Endothelial cell (in vitro differentiated cells): Measurements from ENCODE around the gene FAM20C. TPM values are rescaled to one million over a fixed set of nuclear protein-coding genes. Genes with fewer than 3 reads are reported as not detected.

ENCODE experiments used
- DNase-seq: peaks from one replicate; pipeline ENCODE4 v3.0.0; 2021; ENCODE audit warnings: low spot score
- H3K27ac Mint-ChIP-seq: one replicate; pipeline ENCODE4 v1.8.0; 2021; ENCODE audit warnings: mixed read lengths, inconsistent platforms; ENCODE audit not compliant: unreplicated experiment
- H3K27me3 Mint-ChIP-seq: one replicate; pipeline ENCODE4 v1.8.0; 2021; ENCODE audit warnings: mild to moderate bottlenecking, moderate library complexity, mixed read lengths, inconsistent platforms; ENCODE audit not compliant: unreplicated experiment
- H3K36me3 Mint-ChIP-seq: one replicate; pipeline ENCODE4 v1.8.0; 2021; ENCODE audit warnings: mild to moderate bottlenecking, low read depth, mixed read lengths, inconsistent platforms; ENCODE audit not compliant: unreplicated experiment
- H3K4me1 Mint-ChIP-seq: one replicate; pipeline ENCODE4 v1.8.0; 2021; ENCODE audit warnings: mild to moderate bottlenecking, mixed read lengths, inconsistent platforms; ENCODE audit not compliant: unreplicated experiment
- H3K4me3 Mint-ChIP-seq: one replicate; pipeline ENCODE4 v1.8.0; 2021; ENCODE audit warnings: mild to moderate bottlenecking, mixed read lengths, inconsistent platforms; ENCODE audit not compliant: unreplicated experiment
- H3K9me3 Mint-ChIP-seq: one replicate; pipeline ENCODE4 v1.8.0; 2021; ENCODE audit warnings: mixed read lengths, inconsistent platforms; ENCODE audit not compliant: unreplicated experiment
- CTCF ChIP-seq: fragments of 200-600 bp; sonication (generic); IDR thresholded peaks from one replicate; pipeline ENCODE4 v1.5.0; 2021; ENCODE audit warnings: antibody characterized with exemption; ENCODE audit not compliant: unreplicated experiment
- total RNA-seq: library from RNA; stranded (reverse); fragmentation: NEBNext Ultra II Directional; extraction: Animal tissue kit (Norgen Biotek cat#: 25700); gene quantifications from one replicate; pipeline ENCODE4 v1.2.1, GENCODE V29; 2021; ENCODE audit not compliant: unreplicated experiment

The FAM20C gene
- total RNA-seq, 1 donor from 2014 or later = 3.1 TPM

GRCh38 chr7:184294-185264 lies 7.8 kb upstream of the FAM20C start:
- TF ChIP-seq CTCF = no peak
- Mint-ChIP-seq H3K4me3 (no peak overlapping the region), H3K9me3 (no peaks in the 10 kb centered on the region), H3K4me1 (no peaks in the 10 kb centered on the region), H3K27me3 (peaks cover 15% of the 10 kb centered on the region), H3K27ac (no peak overlapping the region), H3K36me3 (no peaks in the 10 kb centered on the region)
- DNase-seq = no peak

- H3K9me3 Mint-ChIP-seq = no peaks in the 10 kb centered on the region
- no peak for TF ChIP-seq CTCF
- DNase-seq = no peak
- H3K4me3 Mint-ChIP-seq = no peak overlapping the region
- H3K27me3 Mint-ChIP-seq = peaks cover 21% of the 10 kb centered on the region
- peaks cover 2% of the 10 kb centered on the region for H3K4me1 Mint-ChIP-seq
- H3K36me3 Mint-ChIP-seq = no peaks in the 10 kb centered on the region
- no peak overlapping the region for H3K27ac Mint-ChIP-seq
Measured at GRCh38 chr7:186516-187113, 5.8 kb upstream of the FAM20C start.

- DNase-seq = no peak
- peaks cover 22% of the 10 kb centered on the region for H3K27me3 Mint-ChIP-seq
- H3K4me1 Mint-ChIP-seq = peaks cover 3% of the 10 kb centered on the region
- no peaks in the 10 kb centered on the region for H3K9me3 Mint-ChIP-seq
- no peak overlapping the region for H3K4me3 Mint-ChIP-seq
- no peaks in the 10 kb centered on the region for H3K36me3 Mint-ChIP-seq
- H3K27ac Mint-ChIP-seq = no peak overlapping the region
- TF ChIP-seq CTCF = no peak
Measured at GRCh38 chr7:187227-187927, 5.0 kb upstream of the FAM20C start.

- peaks cover 3% of the 10 kb centered on the region for H3K4me1 Mint-ChIP-seq
- no peak overlapping the region for H3K4me3 Mint-ChIP-seq
- no peak for DNase-seq
- H3K27ac Mint-ChIP-seq = no peak overlapping the region
- H3K27me3 Mint-ChIP-seq = peaks cover 22% of the 10 kb centered on the region
- H3K36me3 Mint-ChIP-seq = no peaks in the 10 kb centered on the region
- H3K9me3 Mint-ChIP-seq = no peaks in the 10 kb centered on the region
- TF ChIP-seq CTCF = no peak
Measured at GRCh38 chr7:188174-188573, 4.2 kb upstream of the FAM20C start.
